Kidney epithelial cell (primary cell): Measurements from ENCODE around the gene STIM2. TPM values are rescaled to one million over a fixed set of nuclear protein-coding genes. Genes with fewer than 3 reads are reported as not detected.

Source experiments
- DNase-seq: peaks from one replicate; pipeline ENCODE4 v3.0.0-alpha.2; 2010; ENCODE audit warnings: low read depth
- H3K27me3 ChIP-seq: 2 replicates; pipeline ENCODE4 v1.6.0; 2011; ENCODE audit warnings: low read length; ENCODE audit not compliant: control insufficient read depth, insufficient read depth
- H3K36me3 ChIP-seq: 2 replicates; pipeline ENCODE4 v1.5.1; 2011; ENCODE audit warnings: low read length; ENCODE audit not compliant: control insufficient read depth, insufficient read depth
- H3K4me3 ChIP-seq: 2 replicates; pipeline ENCODE4 v1.5.1; 2011; ENCODE audit warnings: low read depth, mild to moderate bottlenecking, control low read depth, low read length
- total RNA-seq: library from RNA; depleted of rRNA; stranded (reverse); fragments of >200 nt; gene quantifications from 2 replicates; pipeline ENCODE4 v1.2.3, GENCODE V29; 2015
- TF ChIP-seq, protein P1 (sequence below): IDR thresholded peaks from 2 replicates; pipeline ENCODE4 v1.5.1; 2011; ENCODE audit warnings: mild to moderate bottlenecking, moderate library complexity, low read length, control low read depth, inconsistent platforms; ENCODE audit not compliant: insufficient read depth, poor library complexity, severe bottlenecking

STIM2 gene
- total RNA-seq, 1 donor from 2014 or later = 12.0 TPM

- no peaks in the 10 kb centered on the region for H3K36me3 ChIP-seq
- no peak for DNase-seq
- TF ChIP-seq, protein P1, sequence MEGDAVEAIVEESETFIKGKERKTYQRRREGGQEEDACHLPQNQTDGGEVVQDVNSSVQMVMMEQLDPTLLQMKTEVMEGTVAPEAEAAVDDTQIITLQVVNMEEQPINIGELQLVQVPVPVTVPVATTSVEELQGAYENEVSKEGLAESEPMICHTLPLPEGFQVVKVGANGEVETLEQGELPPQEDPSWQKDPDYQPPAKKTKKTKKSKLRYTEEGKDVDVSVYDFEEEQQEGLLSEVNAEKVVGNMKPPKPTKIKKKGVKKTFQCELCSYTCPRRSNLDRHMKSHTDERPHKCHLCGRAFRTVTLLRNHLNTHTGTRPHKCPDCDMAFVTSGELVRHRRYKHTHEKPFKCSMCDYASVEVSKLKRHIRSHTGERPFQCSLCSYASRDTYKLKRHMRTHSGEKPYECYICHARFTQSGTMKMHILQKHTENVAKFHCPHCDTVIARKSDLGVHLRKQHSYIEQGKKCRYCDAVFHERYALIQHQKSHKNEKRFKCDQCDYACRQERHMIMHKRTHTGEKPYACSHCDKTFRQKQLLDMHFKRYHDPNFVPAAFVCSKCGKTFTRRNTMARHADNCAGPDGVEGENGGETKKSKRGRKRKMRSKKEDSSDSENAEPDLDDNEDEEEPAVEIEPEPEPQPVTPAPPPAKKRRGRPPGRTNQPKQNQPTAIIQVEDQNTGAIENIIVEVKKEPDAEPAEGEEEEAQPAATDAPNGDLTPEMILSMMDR = no peak
- no peak overlapping the region for H3K4me3 ChIP-seq
- no peaks in the 10 kb centered on the region for H3K27me3 ChIP-seq
These were observed 41.6 kb upstream of the STIM2 start for GRCh38 chr4:26819026-26819425.

DNA sequence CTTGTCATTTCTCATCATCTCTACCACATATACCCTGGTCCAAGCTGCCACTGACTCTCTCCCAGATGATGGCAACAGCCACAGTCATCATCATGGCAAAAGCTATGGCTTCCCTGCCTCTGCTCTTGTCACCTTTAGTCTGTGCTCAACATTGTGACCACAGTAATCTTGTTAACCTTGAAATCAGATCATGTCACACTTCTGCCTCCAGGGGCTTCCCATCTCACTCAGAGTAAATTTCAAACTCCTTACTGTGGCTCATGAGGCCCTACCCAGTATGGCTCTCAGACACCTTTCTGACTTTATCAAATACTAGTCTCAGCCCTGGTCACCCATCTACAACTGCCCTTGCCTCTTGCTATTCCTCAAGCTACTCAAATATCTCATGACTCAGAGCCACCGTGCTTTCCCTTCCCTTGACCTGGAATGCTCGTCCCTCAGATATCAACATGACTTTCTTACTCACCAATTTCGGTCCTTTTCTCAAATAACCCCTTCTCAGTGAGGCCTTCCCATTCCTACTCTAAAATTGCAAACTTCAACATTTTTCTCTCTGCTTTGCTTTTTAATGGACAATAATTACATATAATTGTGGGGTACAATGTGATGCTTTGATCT lies 41.1 kb upstream of the STIM2 start:
- H3K27me3 ChIP-seq = no peaks in the 10 kb centered on the region
- DNase-seq = no peak
- no peaks in the 10 kb centered on the region for H3K36me3 ChIP-seq
- no peak overlapping the region for H3K4me3 ChIP-seq
- TF ChIP-seq, protein P1 = no peak

DNA sequence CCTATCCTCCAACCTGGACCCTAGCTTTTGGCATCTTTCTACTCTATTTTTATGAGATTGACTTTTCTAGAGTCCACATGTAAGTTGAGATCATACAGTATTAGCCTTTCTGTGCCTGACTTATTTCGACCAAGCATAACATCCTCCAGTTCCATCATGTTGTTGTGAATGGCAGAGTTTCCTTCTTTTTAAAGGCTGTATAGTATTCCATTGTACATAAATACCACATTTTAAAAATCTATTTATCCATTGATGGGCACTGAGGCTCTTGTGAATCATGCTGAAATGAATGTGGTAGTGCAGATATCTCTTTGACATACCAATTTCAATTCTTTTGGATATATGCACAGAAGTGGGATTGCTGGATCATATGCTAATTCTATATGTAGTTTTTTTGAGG lies 40.3 kb upstream of the STIM2 start:
- DNase-seq = no peak
- TF ChIP-seq, protein P1 = no peak
- no peaks in the 10 kb centered on the region for H3K36me3 ChIP-seq
- H3K4me3 ChIP-seq = no peak overlapping the region
- no peaks in the 10 kb centered on the region for H3K27me3 ChIP-seq

- Histone ChIP-seq H3K36me3 (no peaks in the 10 kb centered on the region), H3K27me3 (no peaks in the 10 kb centered on the region), H3K4me3 (no peak overlapping the region)
- DNase-seq = no peak
- TF ChIP-seq, protein P1 = no peak
These were observed 39.6 kb upstream of the STIM2 start for GRCh38 chr4:26821031-26821430.

DNA sequence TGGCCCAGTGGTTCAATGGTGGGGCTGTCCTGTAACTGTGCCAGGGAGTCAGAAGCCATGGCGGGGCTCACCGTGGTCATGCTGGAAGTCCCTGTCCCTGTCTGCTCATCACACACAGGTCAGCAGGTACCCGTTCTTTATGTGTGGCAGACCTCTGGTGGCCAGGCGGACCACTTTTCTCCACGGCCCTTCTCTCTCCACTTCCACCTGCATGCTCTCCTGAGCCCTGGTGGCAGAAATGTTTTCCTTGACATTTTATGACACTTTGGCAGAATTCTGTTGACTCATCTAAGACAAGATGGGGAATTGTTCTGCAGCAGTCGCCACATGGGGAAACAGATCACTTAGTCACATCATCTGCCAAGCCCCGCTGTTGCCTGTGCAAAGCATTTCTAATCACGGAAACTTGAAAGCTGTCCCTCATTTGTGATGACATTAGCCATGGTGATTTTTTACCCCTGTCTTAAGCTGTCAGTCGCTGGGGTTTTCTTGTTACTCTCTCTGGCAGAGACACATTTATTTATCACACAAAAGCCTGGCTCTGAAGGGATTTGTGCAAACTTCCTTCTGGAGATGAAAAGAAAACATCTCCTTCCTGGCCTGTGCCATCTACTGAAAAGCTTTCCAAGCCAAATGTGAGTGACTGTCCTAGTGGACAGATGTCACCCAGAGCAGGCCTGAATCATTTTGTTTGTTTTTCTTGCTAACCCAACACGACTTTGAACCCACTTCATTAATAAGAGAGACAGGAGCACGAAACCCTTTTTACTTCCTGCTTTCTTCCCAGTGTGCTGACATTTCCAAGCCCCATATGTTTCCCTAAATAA lies 38.8 kb upstream of the STIM2 start:
- H3K4me3 ChIP-seq = no peak overlapping the region
- TF ChIP-seq, protein P1 = no peak
- DNase-seq = no peak
- H3K36me3 ChIP-seq = no peaks in the 10 kb centered on the region
- H3K27me3 ChIP-seq = no peaks in the 10 kb centered on the region
